Measurements from ENCODE around the gene C7orf25.

DNA sequence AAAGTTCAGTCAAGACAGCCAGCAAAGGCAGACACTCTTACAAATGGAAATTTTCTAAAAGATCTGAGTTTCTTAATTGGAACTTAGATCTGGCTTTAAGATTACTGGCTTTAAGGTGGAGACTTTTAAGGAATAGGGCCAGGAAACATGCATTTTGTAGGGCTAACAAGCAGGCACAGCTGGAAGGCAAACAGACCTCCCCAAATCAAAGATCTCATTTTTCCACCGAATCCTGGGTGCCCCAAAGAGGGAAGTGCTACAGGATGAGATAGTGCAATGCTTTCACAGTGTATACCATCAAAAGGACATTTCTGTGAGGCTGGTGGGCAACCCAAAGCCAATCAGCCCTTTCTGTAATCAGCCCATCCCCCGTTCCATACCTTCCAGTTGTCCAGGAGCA is 47.7 kb upstream of the C7orf25 start:
- TF ChIP-seq, protein P1, sequence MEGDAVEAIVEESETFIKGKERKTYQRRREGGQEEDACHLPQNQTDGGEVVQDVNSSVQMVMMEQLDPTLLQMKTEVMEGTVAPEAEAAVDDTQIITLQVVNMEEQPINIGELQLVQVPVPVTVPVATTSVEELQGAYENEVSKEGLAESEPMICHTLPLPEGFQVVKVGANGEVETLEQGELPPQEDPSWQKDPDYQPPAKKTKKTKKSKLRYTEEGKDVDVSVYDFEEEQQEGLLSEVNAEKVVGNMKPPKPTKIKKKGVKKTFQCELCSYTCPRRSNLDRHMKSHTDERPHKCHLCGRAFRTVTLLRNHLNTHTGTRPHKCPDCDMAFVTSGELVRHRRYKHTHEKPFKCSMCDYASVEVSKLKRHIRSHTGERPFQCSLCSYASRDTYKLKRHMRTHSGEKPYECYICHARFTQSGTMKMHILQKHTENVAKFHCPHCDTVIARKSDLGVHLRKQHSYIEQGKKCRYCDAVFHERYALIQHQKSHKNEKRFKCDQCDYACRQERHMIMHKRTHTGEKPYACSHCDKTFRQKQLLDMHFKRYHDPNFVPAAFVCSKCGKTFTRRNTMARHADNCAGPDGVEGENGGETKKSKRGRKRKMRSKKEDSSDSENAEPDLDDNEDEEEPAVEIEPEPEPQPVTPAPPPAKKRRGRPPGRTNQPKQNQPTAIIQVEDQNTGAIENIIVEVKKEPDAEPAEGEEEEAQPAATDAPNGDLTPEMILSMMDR (IDR thresholded peaks at IDR 0.05): no peak
- TF ChIP-seq EP300 (IDR thresholded peaks at IDR 0.05) (no peak), POLR2AphosphoS5 (IDR thresholded peaks at IDR 0.05) (no peak)
